ENCODE data around the gene NDUFA13.

The NDUFA13 gene

GRCh38 chr19:19510432-19510831 is 5.6 kb upstream of the NDUFA13 start:
- DNase-seq (ENCODE audit: low read depth), result no peak

- no peak for DNase-seq (ENCODE audit: low read depth)
Measured at GRCh38 chr19:19513682-19514081, 2.3 kb upstream of the NDUFA13 start.

GRCh38 chr19:19514215-19514657 is 1.8 kb upstream of the NDUFA13 start:
- no peak for DNase-seq (ENCODE audit: low read depth)

- no peak for DNase-seq (ENCODE audit: low read depth)
Measured at GRCh38 chr19:19514881-19515641, 964 bp upstream of the NDUFA13 start, which contains the start of gene TSSK6. TSS of gene TSSK6 (minus strand) at chr19:19515548. CDS start at chr19:19515427, 121 bp downstream.

- no peak for DNase-seq (ENCODE audit: low read depth)
Measured at GRCh38 chr19:19517235-19517619, 1.2 kb downstream of the NDUFA13 start.

GRCh38 chr19:19520989-19521388 is 5.0 kb downstream of the NDUFA13 start:
- DNase-seq (ENCODE audit: low read depth), result no peak

- no peak for DNase-seq (ENCODE audit: low read depth)
Measured at GRCh38 chr19:19523177-19523576, 7.2 kb downstream of the NDUFA13 start.

- no peak for DNase-seq (ENCODE audit: low read depth)
Measured at GRCh38 chr19:19524053-19524452, 8.0 kb downstream of the NDUFA13 start.

- DNase-seq (ENCODE audit: low read depth), result no peak
Measured at GRCh38 chr19:19525611-19526380, 9.8 kb downstream of the NDUFA13 start.

GRCh38 chr19:19526581-19527370 is 10.8 kb downstream of the NDUFA13 start:
- no peak for DNase-seq (ENCODE audit: low read depth)

- no peak for DNase-seq (ENCODE audit: low read depth)
Measured at GRCh38 chr19:19527371-19527656, 11.3 kb downstream of the NDUFA13 start.

- no peak for DNase-seq (ENCODE audit: low read depth)
Measured at GRCh38 chr19:19527674-19528625, 11.9 kb downstream of the NDUFA13 start.

- no peak for DNase-seq (ENCODE audit: low read depth)
Measured at GRCh38 chr19:19528721-19529490, 12.9 kb downstream of the NDUFA13 start, which contains the start of gene YJEFN3. TSS of gene YJEFN3 (plus strand) at chr19:19528911. CDS start at chr19:19528933, 22 bp downstream.

GRCh38 chr19:19529783-19530422 is 13.9 kb downstream of the NDUFA13 start:
- no peak for DNase-seq (ENCODE audit: low read depth)

GRCh38 chr19:19530423-19530804 is 14.4 kb downstream of the NDUFA13 start:
- DNase-seq (ENCODE audit: low read depth), result no peak

- DNase-seq (ENCODE audit: low read depth), result no peak
Measured at GRCh38 chr19:19530889-19531288, 14.9 kb downstream of the NDUFA13 start.

GRCh38 chr19:19531951-19532805 is 16.2 kb downstream of the NDUFA13 start:
- no peak for DNase-seq (ENCODE audit: low read depth)

- no peak for DNase-seq (ENCODE audit: low read depth)
Measured at GRCh38 chr19:19532806-19533701, 17.0 kb downstream of the NDUFA13 start.
